H1 (cell line): Measurements from ENCODE around the gene RNU11. TPM values are rescaled to one million over a fixed set of nuclear protein-coding genes. Genes with fewer than 3 reads are reported as not detected.

ENCODE experiments used
- CTCF ChIA-PET: fragments of 300-600 bp; sonication (Branson Sonifier 250); formaldehyde crosslinking; loops from one replicate; lab custom pipeline; 2021; ENCODE audit not compliant: partially characterized antibody; lab: Charles Lee
- POLR2A ChIA-PET: fragments of 300-600 bp; sonication (Branson Sonifier 250); formaldehyde crosslinking; loops from one replicate; lab custom pipeline; 2021; ENCODE audit warnings: inconsistent platforms; ENCODE audit not compliant: partially characterized antibody; lab: Charles Lee
- DNase-seq, 2 experiments: peaks; one replicate each; pipeline versions ENCODE4 v3.0.0 to v3.0.0-alpha.2; 2010 to 2022; ENCODE audit warnings: low spot score in 2 of 2, low read depth in 1 of 2, mixed read lengths in 1 of 2
- FAIRE-seq: peaks from 2 replicates; lab custom pipeline; 2011; peaks lifted over from hg19 to GRCh38; lab: Jason Lieb, UNC
- H2AFZ ChIP-seq: 2 replicates; pipeline ENCODE4 v1.8.1; 2012; ENCODE audit warnings: low read length, inconsistent platforms
- H2AK5ac ChIP-seq: 2 replicates; pipeline ENCODE4 v1.6.1; 2013; ENCODE audit warnings: low read depth, low read length
- H2BK120ac ChIP-seq: replicated peaks from 2 replicates; pipeline ENCODE3; 2013; ENCODE audit warnings: low read depth, low read length, inconsistent platforms
- H2BK12ac ChIP-seq: 2 replicates; pipeline ENCODE4 v1.6.1; 2013; ENCODE audit warnings: low read depth, low read length
- H2BK15ac ChIP-seq: 2 replicates; pipeline ENCODE4 v1.6.1; 2013; ENCODE audit warnings: low read length
- H2BK20ac ChIP-seq: 2 replicates; pipeline ENCODE4 v1.6.1; 2013; ENCODE audit warnings: low read length
- H2BK5ac ChIP-seq: 2 replicates; pipeline ENCODE4 v1.6.1; 2013; ENCODE audit warnings: low read depth, low read length
- H3K14ac ChIP-seq: 2 replicates; pipeline ENCODE4 v1.6.1; 2013; ENCODE audit warnings: inconsistent platforms; ENCODE audit not compliant: insufficient read length
- H3K18ac ChIP-seq: 2 replicates; pipeline ENCODE4 v1.6.1; 2013; ENCODE audit warnings: low read length; ENCODE audit errors: extremely low read depth
- H3K23ac ChIP-seq: 2 replicates; pipeline ENCODE4 v1.6.1; 2013; ENCODE audit warnings: inconsistent platforms; ENCODE audit not compliant: insufficient read length
- H3K23me2 ChIP-seq: 2 replicates; pipeline ENCODE4 v1.6.1; 2013; ENCODE audit warnings: low read depth, low read length
- H3K27ac ChIP-seq: 2 replicates; pipeline ENCODE4 v1.6.1; 2011; ENCODE audit warnings: low read depth, low read length, inconsistent platforms
- H3K27me3 ChIP-seq, 4 experiments: replicated peaks in 1 of 4; 1 replicate in 1 of 4; 2 replicates in 3 of 4; pipeline versions ENCODE4 v1.6.1 to v1.8.1; 2011 to 2013; ENCODE audit warnings: low read length in 3 of 4, mild to moderate bottlenecking in 3 of 4, inconsistent platforms in 2 of 4, mixed read lengths in 2 of 4, moderate library complexity in 1 of 4; ENCODE audit not compliant: control insufficient read depth in 3 of 4, insufficient read depth in 3 of 4; ENCODE audit errors: extremely low read depth in 1 of 4
- H3K36me3 ChIP-seq, 4 experiments: 2 replicates each; pipeline versions ENCODE4 v1.6.1 to v1.8.1; 2011 to 2013; ENCODE audit warnings: mild to moderate bottlenecking in 4 of 4, low read length in 3 of 4, moderate library complexity in 2 of 4, control low read depth in 1 of 4, inconsistent platforms in 1 of 4; ENCODE audit not compliant: insufficient read depth in 4 of 4, control insufficient read depth in 2 of 4
- H3K4ac ChIP-seq: replicated peaks from 2 replicates; pipeline ENCODE3; 2013; ENCODE audit warnings: low read length, low read depth, mixed read lengths, inconsistent platforms; ENCODE audit not compliant: insufficient read length
- H3K4me1 ChIP-seq, 4 experiments: replicated peaks in 1 of 4; 1 replicate in 1 of 4; 2 replicates in 3 of 4; pipeline versions ENCODE4 v1.6.1 to v1.8.1; 2011 to 2013; ENCODE audit warnings: low read length in 3 of 4, inconsistent platforms in 2 of 4, mixed read lengths in 1 of 4; ENCODE audit not compliant: insufficient read depth in 4 of 4, control insufficient read depth in 3 of 4
- H3K4me2 ChIP-seq, 2 experiments: 2 replicates each; pipeline versions ENCODE4 v1.6.1 to v1.8.1; 2011 to 2013; ENCODE audit warnings: low read depth in 2 of 2, low read length in 2 of 2, control low read depth in 1 of 2, inconsistent platforms in 1 of 2, mild to moderate bottlenecking in 1 of 2; ENCODE audit not compliant: insufficient read depth in 1 of 2
- H3K4me3 ChIP-seq, 4 experiments: fragments of 200-600, 300-600 bp in 1 of 4; sonication (generic), shearing (Covaris generic), sonication (Bioruptor Twin) in 1 of 4; 2 replicates each; pipeline versions ENCODE4 v1.5.1 to v1.8.1; 2011 to 2016; ENCODE audit warnings: low read length in 4 of 4, low read depth in 3 of 4, control low read depth in 2 of 4, inconsistent platforms in 2 of 4, mild to moderate bottlenecking in 2 of 4, mixed read lengths in 1 of 4, moderate library complexity in 1 of 4; ENCODE audit not compliant: insufficient read depth in 2 of 4; ENCODE audit errors: extremely low read depth in 1 of 4
- H3K56ac ChIP-seq: replicated peaks from 2 replicates; pipeline ENCODE3; 2013; ENCODE audit warnings: low read depth, mild to moderate bottlenecking, mixed read lengths, low read length, inconsistent platforms; ENCODE audit not compliant: insufficient read length
- H3K79me1 ChIP-seq: 2 replicates; pipeline ENCODE4 v1.6.1; 2013; ENCODE audit warnings: low read depth, low read length, control low read depth
- H3K79me2 ChIP-seq, 2 experiments: 2 replicates each; pipeline versions ENCODE4 v1.6.1 to v1.8.1; 2012 to 2013; ENCODE audit warnings: low read length in 2 of 2, mild to moderate bottlenecking in 2 of 2, inconsistent platforms in 1 of 2; ENCODE audit not compliant: insufficient read depth in 2 of 2, control insufficient read depth in 1 of 2
- H3K9ac ChIP-seq, 4 experiments: replicated peaks in 1 of 4; 1 replicate in 1 of 4; 2 replicates in 3 of 4; pipeline versions ENCODE4 v1.6.1 to v1.8.1; 2011 to 2013; ENCODE audit warnings: low read depth in 3 of 4, low read length in 3 of 4, control low read depth in 2 of 4, mild to moderate bottlenecking in 2 of 4, moderate library complexity in 2 of 4, inconsistent platforms in 1 of 4; ENCODE audit errors: extremely low read depth in 1 of 4
- H3K9me3 ChIP-seq, 2 experiments: 2 replicates each; pipeline versions ENCODE4 v1.6.1 to v1.8.1; 2012 to 2013; ENCODE audit warnings: mild to moderate bottlenecking in 2 of 2, moderate library complexity in 2 of 2, control low read depth in 1 of 2, inconsistent platforms in 1 of 2, low read depth in 1 of 2, low read length in 1 of 2, mixed read lengths in 1 of 2; ENCODE audit not compliant: insufficient read depth in 2 of 2
- H4K20me1 ChIP-seq, 2 experiments: replicated peaks in 1 of 2; 2 replicates each; pipeline versions ENCODE3 to v1.8.1; 2011 to 2013; ENCODE audit warnings: inconsistent platforms in 2 of 2, low read length in 2 of 2, mild to moderate bottlenecking in 1 of 2; ENCODE audit not compliant: insufficient read depth in 2 of 2, control insufficient read depth in 1 of 2
- H4K5ac ChIP-seq: 2 replicates; pipeline ENCODE4 v1.6.1; 2013; ENCODE audit warnings: low read length, low read depth, mixed read lengths, inconsistent platforms; ENCODE audit not compliant: insufficient read length
- H4K8ac ChIP-seq: 2 replicates; pipeline ENCODE4 v1.8.0; 2013; ENCODE audit warnings: mild to moderate bottlenecking, moderate library complexity, low read length, inconsistent platforms; ENCODE audit not compliant: insufficient read depth; ENCODE audit errors: extremely low read depth
- H4K91ac ChIP-seq: replicated peaks from 2 replicates; pipeline ENCODE3; 2013; ENCODE audit warnings: low read length, mixed read lengths, inconsistent platforms; ENCODE audit not compliant: insufficient read length
- CBX5 ChIP-seq: fragments of 300-800, 300-1000 bp; sonication (generic); IDR thresholded peaks from 2 replicates; pipeline ENCODE4 v1.7.1; 2016; ENCODE audit warnings: antibody characterized with exemption, low read length, low read depth
- CBX8 ChIP-seq: fragments of 300-800, 300-1000 bp; sonication (generic); IDR thresholded peaks from 2 replicates; pipeline ENCODE4 v1.7.1; 2016; ENCODE audit warnings: low read depth, low read length, borderline replicate concordance
- GTF2F1 ChIP-seq: IDR thresholded peaks from 2 replicates; pipeline ENCODE4 v1.6.1; 2012; ENCODE audit warnings: low read depth, low read length, improper control_type of control experiment, borderline replicate concordance
- JUN ChIP-seq: IDR thresholded peaks from 2 replicates; pipeline ENCODE4 v1.6.1; 2011; ENCODE audit warnings: low read depth, mild to moderate bottlenecking, improper control_type of control experiment, low read length
- KDM5A ChIP-seq: fragments of 200-600 bp; IDR thresholded peaks from 2 replicates; pipeline ENCODE4 v1.7.1; 2012; ENCODE audit warnings: mild to moderate bottlenecking, low read length, inconsistent platforms, mixed read lengths
- SP1 ChIP-seq: IDR thresholded peaks from 2 replicates; pipeline ENCODE4 v1.6.1; 2011; ENCODE audit warnings: low read depth, low read length
- TCF12 ChIP-seq: IDR thresholded peaks from 2 replicates; pipeline ENCODE4 v1.6.1; 2011; ENCODE audit warnings: low read depth, mild to moderate bottlenecking, low read length
- TEAD4 ChIP-seq: IDR thresholded peaks from 2 replicates; pipeline ENCODE4 v1.6.1; 2012; ENCODE audit warnings: low read depth, low read length, inconsistent platforms, mixed read lengths
- WGBS, 2 experiments: shearing (Covaris generic) in 1 of 2; methylation state at CpG; one replicate each; pipeline versions ENCODE4 v1.1.6 to v1.1.7; 2013 to 2015; ENCODE audit warnings: low lambda C conversion rate in 2 of 2, mixed read lengths in 2 of 2, inconsistent platforms in 1 of 2, low coverage in 1 of 2, missing lambda C conversion rate in 1 of 2; ENCODE audit not compliant: insufficient replicate concordance in 2 of 2, insufficient coverage in 1 of 2, insufficient read length in 1 of 2; ENCODE audit errors: extremely low coverage in 1 of 2, missing lambda C conversion rate in 1 of 2; 5-methylcytosine and 5-hydroxymethylcytosine counted together
- polyA plus RNA-seq, 7 experiments: library from polyadenylated mRNA; depleted of rRNA in 3 of 7; stranded (reverse) in 5 of 7; unstranded in 2 of 7; fragments of >200 nt in 5 of 7; fragments of 200-250 nt in 2 of 7; gene quantifications; 1 replicate in 5 of 7; 2 replicates in 1 of 7; 4 replicates in 1 of 7; pipeline versions ENCODE4 v1.2.1 to v1.2.3, GENCODE V29; 2011 to 2013; ENCODE audit warnings: missing spikeins in 2 of 7, mixed read lengths in 2 of 7
- total RNA-seq: library from RNA; stranded (reverse); fragmentation: NEBNext Ultra II Directional; extraction: Animal tissue kit (Norgen Biotek cat#: 25700); gene quantifications from 2 replicates; pipeline ENCODE4 v1.2.1, GENCODE V29; 2021

Gene RNU11
- total and polyA plus RNA-seq, 2 of the 8 experiments (the other 6 are each of a cell fraction or from before 2014, with no cell fraction given), result not detected

GRCh38 chr1:28601696-28602095 lies 46.7 kb upstream of the RNU11 start:
- Histone ChIP-seq H4K91ac (no peak overlapping the region), H3K18ac (no peak overlapping the region), H3K4ac (no peak overlapping the region), H3K36me3 (peaks cover 0 to 16% (median 5%) of the 10 kb centered on the region in 4 experiments; a peak in 5 of 8 replicates), H4K8ac (no peak overlapping the region), H3K23me2 (no peaks in the 10 kb centered on the region), H3K4me3 (no peak overlapping the region), H2AFZ (no peak overlapping the region), H4K20me1 (no peaks in the 10 kb centered on the region), H3K27ac (no peak overlapping the region; the same call in 1 of the 2 replicates), H2BK20ac (no peak overlapping the region), H2BK5ac (0 out of 2 replicates have a peak overlapping the region, but pooled peaks have one; percentile 71), H3K27me3 (no peaks in the 10 kb centered on the region), H3K14ac (no peak overlapping the region), H2BK15ac (no peak overlapping the region), H3K9me3 (no peaks in the 10 kb centered on the region), H3K4me2 (no peak overlapping the region), H3K4me1 (0 out of 7 replicates have a peak, but pooled peaks cover 0 to 2% (median 0%) of the 10 kb centered on the region in 4 experiments), H3K23ac (no peak overlapping the region)
- POLR2A ChIA-PET, result interaction anchor here (1.1 to 21.8 kb wide), 5 partner anchors 8 to 89 kb away, joined by 3 to 473 read pairs (median 4); partner anchors contain the start of gene RCC1
- CTCF ChIA-PET, result interaction anchor here (0.6 to 6.9 kb wide), 16 partner anchors 9 to 275 kb away, joined by 3 to 73 read pairs (median 4); partner anchors contain the start of genes RAB42 and TRNAU1AP
- TF ChIP-seq TEAD4 (no peak), CBX5 (no peak), KDM5A (no peak), SP1 (no peak), JUN (no peak), TCF12 (no peak), GTF2F1 (no peak), CBX8 (no peak)
- TF ChIP-seq, all 59 proteins: peak for 0
- DNase-seq (no peak), FAIRE-seq (no peak)
- 0 out of 2 replicates have a peak overlapping the region, but pooled peaks have one; percentile 32 for H2AK5ac ChIP-seq
- H3K9ac ChIP-seq, result no peak overlapping the region
- H2BK12ac ChIP-seq, result no peak overlapping the region
- no peak overlapping the region for H4K5ac ChIP-seq
- no peaks in the 10 kb centered on the region for H3K79me1 ChIP-seq
- H3K56ac ChIP-seq, result no peak overlapping the region
- no peaks in the 10 kb centered on the region for H3K79me2 ChIP-seq
- no peak overlapping the region for H2BK120ac ChIP-seq
- 84% methylated on average over 3 of the region's 3 CpGs; no CpG with 5 or more reads in 1 of the 2 experiments for WGBS, 2 experiments
